ENCODE measurements around the gene APOD.
"Not testable (repeated sequence)": the region's sequence is repeated elsewhere in the genome, so short reads cannot be mapped to it uniquely, and the experiment has no call there.

DNA sequence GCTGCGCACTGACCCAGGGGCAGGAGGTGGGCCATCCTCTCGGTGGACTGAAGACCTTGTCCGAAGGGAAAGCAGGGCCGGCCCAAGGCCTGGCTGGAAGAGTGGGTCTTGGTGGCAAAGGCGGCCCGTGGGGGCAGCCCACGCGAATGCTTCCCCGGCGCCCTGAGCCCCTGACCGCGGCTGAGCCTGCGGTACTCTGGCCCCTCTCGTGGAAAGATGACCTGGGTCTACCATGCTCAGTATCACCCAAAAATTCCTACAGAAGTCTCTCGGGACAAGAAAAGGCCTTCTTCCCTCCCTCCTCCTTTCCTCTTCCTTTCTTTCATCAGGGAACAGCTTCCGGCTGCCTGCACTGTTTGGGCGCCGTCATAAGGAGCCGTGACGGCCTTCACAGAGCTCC, 48.3 kb upstream of the APOD start:
- not testable (repeated sequence) for TF ChIP-seq EGR1 (conservative IDR thresholded peaks at IDR 0.05); POLR2AphosphoS2 (IDR thresholded peaks at IDR 0.05; ENCODE audit: low read length); EZH2 (IDR thresholded peaks at IDR 0.05; ENCODE audit: borderline replicate concordance, low read depth, low read length); POLR2A (conservative IDR thresholded peaks at IDR 0.05)
- TF ChIP-seq, protein P1, sequence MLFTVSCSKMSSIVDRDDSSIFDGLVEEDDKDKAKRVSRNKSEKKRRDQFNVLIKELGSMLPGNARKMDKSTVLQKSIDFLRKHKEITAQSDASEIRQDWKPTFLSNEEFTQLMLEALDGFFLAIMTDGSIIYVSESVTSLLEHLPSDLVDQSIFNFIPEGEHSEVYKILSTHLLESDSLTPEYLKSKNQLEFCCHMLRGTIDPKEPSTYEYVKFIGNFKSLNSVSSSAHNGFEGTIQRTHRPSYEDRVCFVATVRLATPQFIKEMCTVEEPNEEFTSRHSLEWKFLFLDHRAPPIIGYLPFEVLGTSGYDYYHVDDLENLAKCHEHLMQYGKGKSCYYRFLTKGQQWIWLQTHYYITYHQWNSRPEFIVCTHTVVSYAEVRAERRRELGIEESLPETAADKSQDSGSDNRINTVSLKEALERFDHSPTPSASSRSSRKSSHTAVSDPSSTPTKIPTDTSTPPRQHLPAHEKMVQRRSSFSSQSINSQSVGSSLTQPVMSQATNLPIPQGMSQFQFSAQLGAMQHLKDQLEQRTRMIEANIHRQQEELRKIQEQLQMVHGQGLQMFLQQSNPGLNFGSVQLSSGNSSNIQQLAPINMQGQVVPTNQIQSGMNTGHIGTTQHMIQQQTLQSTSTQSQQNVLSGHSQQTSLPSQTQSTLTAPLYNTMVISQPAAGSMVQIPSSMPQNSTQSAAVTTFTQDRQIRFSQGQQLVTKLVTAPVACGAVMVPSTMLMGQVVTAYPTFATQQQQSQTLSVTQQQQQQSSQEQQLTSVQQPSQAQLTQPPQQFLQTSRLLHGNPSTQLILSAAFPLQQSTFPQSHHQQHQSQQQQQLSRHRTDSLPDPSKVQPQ (CRISPR knock-in tag; IDR thresholded peaks at IDR 0.05; ENCODE audit: borderline replicate concordance) = not testable (repeated sequence)
